Body of pancreas (tissue), 4 donors: Measurements from ENCODE around the gene ARFIP1.

ENCODE experiments used
- POLR2A ChIP-seq, 3 donors: fragments of 450-650 bp; IDR thresholded peaks; one replicate each; pipeline ENCODE4 v1.6.1; 2016; ENCODE audit warnings: antibody characterized with exemption in 3 of 3, mild to moderate bottlenecking in 2 of 3
- TF ChIP-seq, protein P1 (sequence below), 7 experiments: fragments of 450-650 bp in 4 of 7; fragments of 200-600 bp in 3 of 7; sonication (generic) in 3 of 7; IDR thresholded peaks; one replicate each; pipeline ENCODE4 v1.5.1; 2016 to 2019; ENCODE audit warnings: antibody characterized with exemption in 7 of 7

DNA sequence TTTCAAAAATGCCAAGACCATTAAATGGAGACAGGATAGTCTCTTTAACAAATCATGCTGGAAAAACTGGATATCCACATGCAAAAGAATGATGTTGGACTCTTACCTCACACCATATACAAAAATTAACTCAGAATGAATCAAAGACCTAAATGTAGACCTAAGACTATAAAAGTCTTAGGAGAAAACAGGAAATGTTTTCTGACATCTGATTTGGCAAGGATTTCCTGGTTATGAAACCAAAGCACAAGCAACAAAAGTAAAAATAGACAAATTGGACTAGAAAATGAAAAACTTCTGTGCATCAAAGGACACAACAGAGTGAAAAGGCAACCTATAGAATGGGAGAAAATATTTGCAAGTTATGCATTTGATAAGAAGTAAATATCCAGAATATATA, 37.6 kb downstream of the ARFIP1 start:
- no peak for TF ChIP-seq POLR2A (IDR thresholded peaks at IDR 0.05)
- TF ChIP-seq, protein P1, sequence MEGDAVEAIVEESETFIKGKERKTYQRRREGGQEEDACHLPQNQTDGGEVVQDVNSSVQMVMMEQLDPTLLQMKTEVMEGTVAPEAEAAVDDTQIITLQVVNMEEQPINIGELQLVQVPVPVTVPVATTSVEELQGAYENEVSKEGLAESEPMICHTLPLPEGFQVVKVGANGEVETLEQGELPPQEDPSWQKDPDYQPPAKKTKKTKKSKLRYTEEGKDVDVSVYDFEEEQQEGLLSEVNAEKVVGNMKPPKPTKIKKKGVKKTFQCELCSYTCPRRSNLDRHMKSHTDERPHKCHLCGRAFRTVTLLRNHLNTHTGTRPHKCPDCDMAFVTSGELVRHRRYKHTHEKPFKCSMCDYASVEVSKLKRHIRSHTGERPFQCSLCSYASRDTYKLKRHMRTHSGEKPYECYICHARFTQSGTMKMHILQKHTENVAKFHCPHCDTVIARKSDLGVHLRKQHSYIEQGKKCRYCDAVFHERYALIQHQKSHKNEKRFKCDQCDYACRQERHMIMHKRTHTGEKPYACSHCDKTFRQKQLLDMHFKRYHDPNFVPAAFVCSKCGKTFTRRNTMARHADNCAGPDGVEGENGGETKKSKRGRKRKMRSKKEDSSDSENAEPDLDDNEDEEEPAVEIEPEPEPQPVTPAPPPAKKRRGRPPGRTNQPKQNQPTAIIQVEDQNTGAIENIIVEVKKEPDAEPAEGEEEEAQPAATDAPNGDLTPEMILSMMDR (IDR thresholded peaks at IDR 0.05) = no peak
